Fibroblast of lung (primary cell): ENCODE data around the gene DAB1. TPM values are rescaled to one million over a fixed set of nuclear protein-coding genes. Genes with fewer than 3 reads are reported as not detected.

ENCODE experiments used
- DNase-seq, 2 donors: peaks; one replicate each; pipeline versions ENCODE4 v3.0.0 to v3.0.0-alpha.2; 2010; ENCODE audit warnings: low read depth in 2 of 2
- H2AFZ ChIP-seq: 2 replicates; pipeline ENCODE4 v1.5.1; 2012; ENCODE audit warnings: low read length, control low read depth, inconsistent platforms
- H3K27ac ChIP-seq: 2 replicates; pipeline ENCODE4 v1.5.1; 2011; ENCODE audit warnings: low read length, control low read depth; ENCODE audit not compliant: insufficient read depth
- H3K27me3 ChIP-seq: 2 replicates; pipeline ENCODE4 v1.5.1; 2011; ENCODE audit warnings: mild to moderate bottlenecking, low read length; ENCODE audit not compliant: control insufficient read depth, insufficient read depth
- H3K36me3 ChIP-seq: 2 replicates; pipeline ENCODE4 v1.5.1; 2011; ENCODE audit warnings: low read length; ENCODE audit not compliant: control insufficient read depth, insufficient read depth
- H3K4me1 ChIP-seq: 2 replicates; pipeline ENCODE4 v1.5.1; 2011; ENCODE audit warnings: low read length; ENCODE audit not compliant: control insufficient read depth, insufficient read depth; ENCODE audit errors: extremely low read depth
- H3K4me2 ChIP-seq: 2 replicates; pipeline ENCODE4 v1.5.1; 2011; ENCODE audit warnings: low read length, control low read depth; ENCODE audit not compliant: insufficient read depth; ENCODE audit errors: extremely low read depth
- H3K4me3 ChIP-seq, 4 experiments: fragments of 200-600 bp in 1 of 4; sonication (generic) in 1 of 4; replicated peaks in 1 of 4; 2 replicates each; pipeline ENCODE4 v1.5.1; 2011 to 2016; ENCODE audit warnings: low read length in 4 of 4, low read depth in 3 of 4, mild to moderate bottlenecking in 3 of 4, control low read depth in 2 of 4, inconsistent platforms in 1 of 4, mixed read lengths in 1 of 4; ENCODE audit not compliant: insufficient read depth in 1 of 4; ENCODE audit errors: control extremely low read depth in 1 of 4
- H3K79me2 ChIP-seq: 2 replicates; pipeline ENCODE4 v1.5.1; 2012; ENCODE audit warnings: mild to moderate bottlenecking, low read length, inconsistent platforms; ENCODE audit not compliant: control insufficient read depth, insufficient read depth
- H3K9ac ChIP-seq: 2 replicates; pipeline ENCODE4 v1.5.1; 2011; ENCODE audit warnings: mild to moderate bottlenecking, low read length, control low read depth; ENCODE audit not compliant: insufficient read depth
- H3K9me3 ChIP-seq: 2 replicates; pipeline ENCODE4 v1.5.1; 2012; ENCODE audit warnings: low read depth, low read length; ENCODE audit not compliant: control insufficient read depth, insufficient read depth
- H4K20me1 ChIP-seq: 2 replicates; pipeline ENCODE4 v1.5.1; 2011; ENCODE audit warnings: low read length; ENCODE audit not compliant: control insufficient read depth, insufficient read depth; ENCODE audit errors: extremely low read depth
- CTCF ChIP-seq, 2 donors: IDR thresholded peaks in 1 of 2; conservative IDR thresholded peaks in 1 of 2; 1 replicate in 1 of 2; 2 replicates in 1 of 2; pipeline ENCODE4 v1.5.1; 2011 to 2012; ENCODE audit warnings: low read length in 2 of 2, control low read depth in 1 of 2, inconsistent platforms in 1 of 2, low read depth in 1 of 2, mild to moderate bottlenecking in 1 of 2
- EZH2 ChIP-seq: IDR thresholded peaks from 2 replicates; pipeline ENCODE4 v1.5.1; 2012; ENCODE audit warnings: low read length, control low read depth, mild to moderate bottlenecking; ENCODE audit errors: missing control alignments
- polyA plus RNA-seq, 2 donors: library from polyadenylated mRNA; depleted of rRNA in 1 of 2; stranded (reverse) in 1 of 2; unstranded in 1 of 2; fragments of >200 nt; gene quantifications; 2 replicates each; pipeline ENCODE4 v1.2.1, GENCODE V29; 2011 to 2012; ENCODE audit warnings: missing spikeins in 1 of 2
- total RNA-seq: library from RNA; depleted of rRNA; stranded (reverse); fragments of >200 nt; gene quantifications from 2 replicates; pipeline ENCODE4 v1.2.1, GENCODE V29; 2014

Gene DAB1
- total and polyA plus RNA-seq, 2 donors (not counting 1 experiment from before 2014, with no cell fraction given): 0.17 to 2.0 TPM

GRCh38 chr1:57192222-57192621 is 231.6 kb downstream of the DAB1 start:
- no peaks in the 10 kb centered on the region for H3K27me3 ChIP-seq
- no peaks in the 10 kb centered on the region for H3K36me3 ChIP-seq
- no peaks in the 10 kb centered on the region for H3K79me2 ChIP-seq
- no peak overlapping the region for H3K27ac ChIP-seq
- H3K9me3 ChIP-seq: no peaks in the 10 kb centered on the region
- no peak overlapping the region for H3K4me3 ChIP-seq
- H4K20me1 ChIP-seq: no peaks in the 10 kb centered on the region
- H3K4me1 ChIP-seq: no peaks in the 10 kb centered on the region
- H3K4me2 ChIP-seq: no peak overlapping the region
- no peak overlapping the region for H3K9ac ChIP-seq
- TF ChIP-seq EZH2 (no peak), CTCF (conservative IDR thresholded peaks at IDR 0.05 in 1 of 2, IDR thresholded peaks at IDR 0.05 in 1 of 2; ENCODE audit: low read depth in 1 of 2, low read length in 2 of 2) (no peak)
- DNase-seq: peak in 1 of 2 donors; percentile 6
- no peak overlapping the region for H2AFZ ChIP-seq

GRCh38 chr1:57190898-57191297 is 233.0 kb downstream of the DAB1 start:
- Histone ChIP-seq H3K79me2 (no peaks in the 10 kb centered on the region), H3K4me1 (no peaks in the 10 kb centered on the region), H3K9me3 (no peaks in the 10 kb centered on the region), H3K36me3 (no peaks in the 10 kb centered on the region), H2AFZ (no peak overlapping the region), H3K4me3 (no peak overlapping the region), H3K27me3 (no peaks in the 10 kb centered on the region), H3K27ac (no peak overlapping the region), H3K9ac (no peak overlapping the region), H4K20me1 (no peaks in the 10 kb centered on the region), H3K4me2 (no peak overlapping the region)
- no peak for TF ChIP-seq CTCF (conservative IDR thresholded peaks at IDR 0.05 in 1 of 2, IDR thresholded peaks at IDR 0.05 in 1 of 2; ENCODE audit: low read depth in 1 of 2, low read length in 2 of 2)
- TF ChIP-seq EZH2: no peak
- DNase-seq: no peak

GRCh38 chr1:57188168-57188567 is 235.7 kb downstream of the DAB1 start:
- no peak for DNase-seq
- Histone ChIP-seq H3K4me1 (no peaks in the 10 kb centered on the region), H2AFZ (no peak overlapping the region), H3K4me3 (no peak overlapping the region), H3K36me3 (no peaks in the 10 kb centered on the region), H3K9me3 (no peaks in the 10 kb centered on the region), H3K27me3 (no peaks in the 10 kb centered on the region), H3K79me2 (no peaks in the 10 kb centered on the region), H3K9ac (no peak overlapping the region), H3K27ac (no peak overlapping the region), H4K20me1 (no peaks in the 10 kb centered on the region), H3K4me2 (no peak overlapping the region)
- TF ChIP-seq EZH2: no peak
- TF ChIP-seq CTCF (conservative IDR thresholded peaks at IDR 0.05 in 1 of 2, IDR thresholded peaks at IDR 0.05 in 1 of 2; ENCODE audit: low read depth in 1 of 2, low read length in 2 of 2): no peak
